Activated CD4-positive, alpha-beta memory T cell treated with anti-CD3 and anti-CD28 coated beads for 36 hours (primary cell): ENCODE measurements around the gene LHX5. TPM values are rescaled to one million over a fixed set of nuclear protein-coding genes. Genes with fewer than 3 reads are reported as not detected.

Experiments
- CTCF ChIA-PET: fragments of 350-600 bp; sonication (Branson Sonifier 250); formaldehyde crosslinking; loops from one replicate; lab custom pipeline; 2021; ENCODE audit warnings: antibody characterized with exemption, inconsistent platforms; lab: Charles Lee
- POLR2A ChIA-PET: fragments of 350-600 bp; sonication (Branson Sonifier 250); formaldehyde crosslinking; loops from one replicate; lab custom pipeline; 2021; ENCODE audit warnings: antibody characterized with exemption; lab: Charles Lee
- DNase-seq: peaks from one replicate; pipeline ENCODE4 v3.0.0-alpha.2; 2020
- H3K27ac Mint-ChIP-seq: one replicate; pipeline ENCODE4 v1.8.0; 2021; ENCODE audit warnings: mixed read lengths
- H3K27me3 Mint-ChIP-seq: one replicate; pipeline ENCODE4 v1.8.0; 2021; ENCODE audit warnings: mixed read lengths
- H3K36me3 Mint-ChIP-seq: one replicate; pipeline ENCODE4 v1.8.0; 2021; ENCODE audit warnings: mixed read lengths
- H3K4me1 Mint-ChIP-seq: one replicate; pipeline ENCODE4 v1.8.0; 2021; ENCODE audit warnings: low read depth, mixed read lengths
- H3K4me3 Mint-ChIP-seq: one replicate; pipeline ENCODE4 v1.8.0; 2021; ENCODE audit warnings: mild to moderate bottlenecking, mixed read lengths
- H3K9me3 Mint-ChIP-seq: one replicate; pipeline ENCODE4 v1.8.0; 2021; ENCODE audit warnings: mixed read lengths
- intact Hi-C: fragments of 100-400 bp; cut with micrococcal nuclease; formaldehyde crosslinking; loops from one replicate; pipeline ENCODE4 v1.15.1; 2023
- total RNA-seq, 2 experiments: library from RNA; stranded (reverse); gene quantifications; one replicate each; pipeline ENCODE4 v1.2.3, GENCODE V29; 2021

The LHX5 gene
- total RNA-seq, 2 experiments from 2014 or later = not detected

GRCh38 chr12:113468365-113469223 lies 3.1 kb downstream of the LHX5 start:
- Mint-ChIP-seq H3K27me3 (peaks cover 73% of the 10 kb centered on the region), H3K4me1 (peaks cover 26% of the 10 kb centered on the region), H3K36me3 (no peaks in the 10 kb centered on the region), H3K9me3 (no peaks in the 10 kb centered on the region), H3K27ac (no peak overlapping the region), H3K4me3 (no peak overlapping the region)
- DNase-seq = no peak
- CTCF ChIA-PET = no interaction called here
- POLR2A ChIA-PET = no interaction called here
- intact Hi-C loops = no loop called here

- DNase-seq = no peak
- POLR2A ChIA-PET = no interaction called here
- no peaks in the 10 kb centered on the region for H3K9me3 Mint-ChIP-seq
- H3K27me3 Mint-ChIP-seq = peaks cover 68% of the 10 kb centered on the region
- H3K4me3 Mint-ChIP-seq = no peak overlapping the region
- no peak overlapping the region for H3K27ac Mint-ChIP-seq
- intact Hi-C loops = no loop called here
- peaks cover 30% of the 10 kb centered on the region for H3K4me1 Mint-ChIP-seq
- H3K36me3 Mint-ChIP-seq = no peaks in the 10 kb centered on the region
- CTCF ChIA-PET = no interaction called here
These were observed 3.9 kb downstream of the LHX5 start for GRCh38 chr12:113467502-113468364.

GRCh38 chr12:113467142-113467501 lies 4.5 kb downstream of the LHX5 start:
- H3K4me3 Mint-ChIP-seq = no peak overlapping the region
- no peak for DNase-seq
- H3K27ac Mint-ChIP-seq = no peak overlapping the region
- POLR2A ChIA-PET = no interaction called here
- H3K9me3 Mint-ChIP-seq = no peaks in the 10 kb centered on the region
- H3K27me3 Mint-ChIP-seq = peaks cover 67% of the 10 kb centered on the region
- H3K36me3 Mint-ChIP-seq = no peaks in the 10 kb centered on the region
- peaks cover 33% of the 10 kb centered on the region for H3K4me1 Mint-ChIP-seq
- intact Hi-C loops = no loop called here
- CTCF ChIA-PET = no interaction called here

- DNase-seq = no peak
- Mint-ChIP-seq H3K36me3 (no peaks in the 10 kb centered on the region), H3K4me3 (no peak overlapping the region), H3K27ac (no peak overlapping the region), H3K9me3 (peaks cover under 1% of the 10 kb centered on the region), H3K4me1 (peaks cover 31% of the 10 kb centered on the region), H3K27me3 (peaks cover 65% of the 10 kb centered on the region)
- ChIA-PET POLR2A (no interaction called here), CTCF (no interaction called here)
- intact Hi-C loops = no loop called here
These were observed 5.1 kb downstream of the LHX5 start for GRCh38 chr12:113466454-113467141.

- ChIA-PET CTCF (no interaction called here), POLR2A (no interaction called here)
- intact Hi-C loops = no loop called here
- H3K27me3 Mint-ChIP-seq = peaks cover 64% of the 10 kb centered on the region
- H3K4me1 Mint-ChIP-seq = peaks cover 31% of the 10 kb centered on the region
- no peak overlapping the region for H3K27ac Mint-ChIP-seq
- H3K9me3 Mint-ChIP-seq = peaks cover 2% of the 10 kb centered on the region
- DNase-seq = no peak
- H3K4me3 Mint-ChIP-seq = no peak overlapping the region
- no peaks in the 10 kb centered on the region for H3K36me3 Mint-ChIP-seq
These were observed 5.7 kb downstream of the LHX5 start for GRCh38 chr12:113465808-113466453.

- intact Hi-C loops = no loop called here
These were observed 6.6 kb downstream of the LHX5 start for GRCh38 chr12:113464852-113465719.

GRCh38 chr12:113464452-113464775 lies 7.3 kb downstream of the LHX5 start:
- H3K27ac Mint-ChIP-seq = no peak overlapping the region

More at GRCh38 chr12:113464852-113465719, 6.6 kb downstream of the LHX5 start:
- Mint-ChIP-seq H3K9me3 (peaks cover 2% of the 10 kb centered on the region), H3K4me1 (peaks cover 31% of the 10 kb centered on the region), H3K27me3 (peaks cover 60% of the 10 kb centered on the region), H3K4me3 (no peak overlapping the region), H3K27ac (no peak overlapping the region), H3K36me3 (no peaks in the 10 kb centered on the region)
- ChIA-PET POLR2A (no interaction called here), CTCF (no interaction called here)
- no peak for DNase-seq

GRCh38 chr12:113463746-113464451 lies 7.8 kb downstream of the LHX5 start:
- peak overlapping the region; percentile 33 for H3K4me3 Mint-ChIP-seq
- H3K36me3 Mint-ChIP-seq = no peaks in the 10 kb centered on the region
- DNase-seq = no peak
- H3K27me3 Mint-ChIP-seq = peaks cover 61% of the 10 kb centered on the region
- POLR2A ChIA-PET = no interaction called here
- peaks cover 2% of the 10 kb centered on the region for H3K9me3 Mint-ChIP-seq
- CTCF ChIA-PET = no interaction called here
- H3K4me1 Mint-ChIP-seq = peaks cover 31% of the 10 kb centered on the region
- H3K27ac Mint-ChIP-seq = no peak overlapping the region
- intact Hi-C loops = loop anchor here (2.0 kb wide), 1 partner anchor 15 kb away; no protein-coding TSS in a partner anchor

More at GRCh38 chr12:113464452-113464775, 7.3 kb downstream of the LHX5 start:
- ChIA-PET POLR2A (no interaction called here), CTCF (no interaction called here)
- intact Hi-C loops = no loop called here
- Mint-ChIP-seq H3K4me1 (peaks cover 31% of the 10 kb centered on the region), H3K36me3 (no peaks in the 10 kb centered on the region), H3K4me3 (no peak overlapping the region), H3K27me3 (peaks cover 62% of the 10 kb centered on the region), H3K9me3 (peaks cover 2% of the 10 kb centered on the region)
- DNase-seq = no peak

GRCh38 chr12:113462998-113463745 lies 8.5 kb downstream of the LHX5 start:
- intact Hi-C loops = loop anchor here (2.0 kb wide), 1 partner anchor 16 kb away; no protein-coding TSS in a partner anchor
- POLR2A ChIA-PET = no interaction called here
- no peaks in the 10 kb centered on the region for H3K36me3 Mint-ChIP-seq
- H3K4me1 Mint-ChIP-seq = peaks cover 31% of the 10 kb centered on the region
- H3K27ac Mint-ChIP-seq = no peak overlapping the region
- peaks cover 2% of the 10 kb centered on the region for H3K9me3 Mint-ChIP-seq
- CTCF ChIA-PET = interaction anchor here (1.3 to 1.6 kb wide), 3 partner anchors 139 to 229 kb away, joined by 3 to 4 read pairs (median 4); no protein-coding TSS in a partner anchor
- DNase-seq = no peak
- H3K27me3 Mint-ChIP-seq = peaks cover 59% of the 10 kb centered on the region
- H3K4me3 Mint-ChIP-seq = peak overlapping the region; percentile 33
